Spleen (tissue), 11 donors: Measurements from ENCODE around the gene TERT. TPM values are rescaled to one million over a fixed set of nuclear protein-coding genes. Genes with fewer than 3 reads are reported as not detected.

Experiments
- DNase-seq: peaks from one replicate; pipeline ENCODE4 v3.0.0-alpha.2; 2020
- H3K27ac ChIP-seq, 8 donors: fragments of 200-600 bp; sonication (generic) in 7 of 8; 1 replicate in 4 of 8; 2 replicates in 4 of 8; pipeline versions ENCODE4 v1.5.0 to v1.8.0; 2016 to 2021; ENCODE audit warnings: inconsistent platforms in 4 of 8, mild to moderate bottlenecking in 4 of 8, moderate library complexity in 1 of 8
- H3K27me3 ChIP-seq, 7 donors: fragments of 200-600 bp; sonication (generic) in 6 of 7; replicated peaks in 1 of 7; 1 replicate in 4 of 7; 2 replicates in 3 of 7; pipeline versions ENCODE4 v1.5.0 to v1.8.0; 2016 to 2021; ENCODE audit warnings: inconsistent platforms in 3 of 7, mild to moderate bottlenecking in 1 of 7
- H3K36me3 ChIP-seq, 6 donors: fragments of 200-600 bp; sonication (generic) in 5 of 6; 1 replicate in 4 of 6; 2 replicates in 2 of 6; pipeline versions ENCODE4 v1.5.0 to v1.8.0; 2016 to 2021; ENCODE audit warnings: inconsistent platforms in 2 of 6
- H3K4me1 ChIP-seq, 6 donors: fragments of 200-600 bp; sonication (generic) in 5 of 6; 1 replicate in 3 of 6; 2 replicates in 3 of 6; pipeline versions ENCODE4 v1.5.0 to v1.8.0; 2016 to 2021; ENCODE audit warnings: inconsistent platforms in 3 of 6
- H3K4me3 ChIP-seq, 8 donors: fragments of 200-600 bp; sonication (generic) in 7 of 8; 1 replicate in 4 of 8; 2 replicates in 4 of 8; pipeline versions ENCODE4 v1.5.0 to v1.8.0; 2016 to 2021; ENCODE audit warnings: inconsistent platforms in 4 of 8, mild to moderate bottlenecking in 4 of 8, moderate library complexity in 2 of 8
- H3K9me3 ChIP-seq, 8 donors: fragments of 200-600 bp; sonication (generic) in 7 of 8; 1 replicate in 4 of 8; 2 replicates in 4 of 8; pipeline versions ENCODE4 v1.5.0 to v1.8.0; 2016 to 2021; ENCODE audit warnings: inconsistent platforms in 4 of 8
- CTCF ChIP-seq, 11 experiments: fragments of 200-600 bp in 7 of 11; fragments of 450-650 bp in 4 of 11; sonication (generic) in 4 of 11; IDR thresholded peaks in 8 of 11; conservative IDR thresholded peaks in 3 of 11; 1 replicate in 7 of 11; 2 replicates in 4 of 11; pipeline versions ENCODE4 v1.4.0 to v1.8.0; 2016 to 2021; ENCODE audit warnings: antibody characterized with exemption in 11 of 11, inconsistent platforms in 4 of 11, mild to moderate bottlenecking in 1 of 11
- POLR2A ChIP-seq, 3 donors: fragments of 450-650 bp; IDR thresholded peaks; one replicate each; pipeline ENCODE4 v1.5.1; 2017; ENCODE audit warnings: antibody characterized with exemption in 3 of 3, mild to moderate bottlenecking in 1 of 3
- POLR2AphosphoS5 ChIP-seq, 3 donors: sonication (generic); formaldehyde crosslinking; IDR thresholded peaks; one replicate each; pipeline ENCODE4 v1.5.1; 2017; ENCODE audit warnings: antibody characterized with exemption in 3 of 3
- WGBS, 5 donors: extraction: QIAGEN DNeasy Blood & Tissue Kit in 3 of 5; methylation state at CpG; one replicate each; pipeline versions ENCODE4 v1.1.5 to v1.1.7; 2013 to 2018; 5-methylcytosine and 5-hydroxymethylcytosine counted together
- intact Hi-C: fragments of 100-400 bp; cut with DNase I; formaldehyde crosslinking; loops from one replicate; pipeline ENCODE4 v1.15.0; 2023; ENCODE audit warnings: low total_unique reads
- microRNA-seq, 3 donors: library from miRNA; unstranded; fragments of <30 nt; microRNA quantifications; one replicate each; pipeline versions ENCODE4 to v1.1.0, GENCODE V29; 2019 to 2020
- polyA plus RNA-seq, 3 donors: library from polyadenylated mRNA; stranded (reverse); fragments of 200-250 nt; gene quantifications; one replicate each; pipeline ENCODE4 v1.2.1, GENCODE V29; 2013
- small RNA-seq, 4 donors: library from RNA; depleted of rRNA; stranded (forward); fragments of <200 nt; gene quantifications; one replicate each; pipeline ENCODE3, GENCODE V24; 2016
- total RNA-seq, 7 donors: library from RNA; depleted of rRNA in 3 of 7; stranded (reverse); fragments of >200 nt in 3 of 7; fragmentation: NEBNext Ultra II Directional in 4 of 7; extraction: Animal tissue kit (Norgen Biotek cat#: 25700) in 4 of 7; gene quantifications; one replicate each; pipeline versions ENCODE4 v1.1.0 to v1.2.1, GENCODE V29; 2016 to 2021
- donor health status: healthy with polysubstance abuse.
- donor health status: DM: no; HTN: no; CAD: no; lungs with moderate emphysema.
- donor health status: DM: no; HTN: no; CAD: no.
- donor health status: Bipolar disorder and iron deficiency.
- donor health status: healthy.
- donor health status: DM: no; HTN: no; CAD: no.
- donor health status: DM: yes; HTN: yes; CAD: no.

Gene TERT
- total and polyA plus RNA-seq, 10 donors, result 0.09 to 5.3 (median 0.40) TPM; not detected in 2

GRCh38 chr5:1203968-1204692, 90.7 kb downstream of the TERT start:
- H3K36me3 ChIP-seq, result no peaks in the 10 kb centered on the region
- H3K4me3 ChIP-seq, result no peak overlapping the region
- DNase-seq, result no peak
- no peaks in the 10 kb centered on the region for H3K9me3 ChIP-seq
- intact Hi-C loops, result no loop called here
- 75 to 83% (median 76%) methylated on average over 18 to 25 of the region's 25 CpGs for WGBS, 5 donors
- H3K27me3 ChIP-seq, result peaks cover 0 to 91% (median 6%) of the 10 kb centered on the region in 7 donors
- TF ChIP-seq POLR2A (IDR thresholded peaks at IDR 0.05) (no peak), CTCF (IDR thresholded peaks at IDR 0.05 in 8 of 11, conservative IDR thresholded peaks at IDR 0.05 in 3 of 11) (no peak), POLR2AphosphoS5 (IDR thresholded peaks at IDR 0.05) (no peak)
- no peak overlapping the region for H3K27ac ChIP-seq
- peaks cover 0 to 11% (median 0%) of the 10 kb centered on the region in 6 donors for H3K4me1 ChIP-seq

DNA sequence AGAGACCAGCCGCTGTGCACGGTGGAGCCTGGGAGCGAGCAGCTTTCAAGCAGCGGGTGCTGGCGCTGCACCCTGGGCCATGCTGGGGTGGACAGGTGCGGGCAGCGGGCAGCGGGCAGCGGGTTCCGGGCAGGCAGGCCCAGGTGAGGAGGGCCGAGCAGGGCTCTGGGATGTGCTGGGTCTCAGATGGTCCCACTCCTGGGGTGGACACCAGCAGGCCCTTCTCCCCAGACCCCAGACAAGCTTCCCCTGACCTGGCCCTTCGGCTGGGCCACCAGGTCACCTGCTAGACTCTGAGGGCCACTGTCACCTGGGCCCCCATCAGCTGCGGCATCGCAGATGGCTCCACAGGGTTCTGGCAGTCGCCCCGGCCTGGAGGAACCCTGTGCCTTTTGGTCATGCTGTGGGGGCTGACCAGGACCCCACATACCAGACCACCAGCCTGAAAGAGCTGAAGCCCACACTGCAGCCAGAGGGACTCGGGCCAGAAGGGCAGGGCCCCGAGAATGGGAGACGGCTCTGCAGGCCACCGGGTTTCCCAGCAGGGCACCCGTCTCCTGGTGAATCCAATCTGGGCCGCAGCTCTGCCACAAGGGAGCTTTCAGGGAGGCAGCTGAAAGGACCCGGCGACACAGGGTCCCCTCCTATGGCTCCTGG, 91.4 kb downstream of the TERT start:
- no peaks in the 10 kb centered on the region for H3K36me3 ChIP-seq
- H3K27ac ChIP-seq, result no peak overlapping the region
- intact Hi-C loops, result no loop called here
- H3K9me3 ChIP-seq, result no peaks in the 10 kb centered on the region
- no peak overlapping the region for H3K4me3 ChIP-seq
- peaks cover 0 to 11% (median 0%) of the 10 kb centered on the region in 6 donors for H3K4me1 ChIP-seq
- WGBS, 5 donors, result 85 to 90% (median 86%) methylated on average over 11 to 24 of the region's 24 CpGs
- TF ChIP-seq CTCF (IDR thresholded peaks at IDR 0.05 in 8 of 11, conservative IDR thresholded peaks at IDR 0.05 in 3 of 11) (no peak), POLR2A (IDR thresholded peaks at IDR 0.05) (no peak), POLR2AphosphoS5 (IDR thresholded peaks at IDR 0.05) (no peak)
- DNase-seq, result no peak
- peaks cover 0 to 93% (median 6%) of the 10 kb centered on the region in 7 donors for H3K27me3 ChIP-seq

Small RNA genes within 50 kb of the gene (microRNA-seq; reads per million reads assigned to microRNA genes)
- 0 to 0.35 (median 0) reads per million in 3 donors for gene MIR4457

Small RNA genes within 50 kb of the gene (small RNA-seq; reads per million reads assigned to genes)
- 0 reads per million in 4 donors for gene MIR4457

Other genes starting within 250 kb of the TERT start
- gene SLC12A7, start 183.0 kb downstream of the TERT start, total RNA-seq, result 100 to 1,000 TPM in 2 of 7 donors, 10 to 100 TPM in 5; 40.4 to 120 (median 78.6) TPM
- 10 to 100 TPM in 2 of 3 donors, 1 to 10 TPM in 1; 8.6 to 27.0 (median 15.4) TPM for gene SLC12A7, start 183.0 kb downstream of the TERT start, polyA plus RNA-seq
- under 1 TPM in 1 of 7 donors, not detected in 6; 0.50 TPM for gene SLC6A19, start 93.5 kb downstream of the TERT start, total RNA-seq
- under 1 TPM in 1 of 3 donors, not detected in 2; under 0.01 TPM for gene SLC6A19, start 93.5 kb downstream of the TERT start, polyA plus RNA-seq
- gene SLC6A18, start 69.7 kb downstream of the TERT start, total RNA-seq, result not detected
- not detected for gene SLC6A18, start 69.7 kb downstream of the TERT start, polyA plus RNA-seq
- 100 to 1,000 TPM in 3 of 7 donors, 10 to 100 TPM in 4; 87.2 to 118 (median 99.9) TPM for gene CLPTM1L, start 50.0 kb upstream of the TERT start, total RNA-seq
- gene CLPTM1L, start 50.0 kb upstream of the TERT start, polyA plus RNA-seq, result 10 to 100 TPM; 39.7 to 55.6 (median 45.1) TPM
- under 1 TPM in 3 of 7 donors, not detected in 4; 0.09 to 0.27 (median 0.18) TPM for gene SLC6A3, start 150.4 kb upstream of the TERT start, total RNA-seq
- gene SLC6A3, start 150.4 kb upstream of the TERT start, polyA plus RNA-seq, result under 1 TPM; 0.02 to 0.06 (median 0.03) TPM
- gene LPCAT1, start 228.9 kb upstream of the TERT start, total RNA-seq, result 100 to 1,000 TPM; 126 to 322 (median 223) TPM
- gene LPCAT1, start 228.9 kb upstream of the TERT start, polyA plus RNA-seq, result 100 to 1,000 TPM in 1 of 3 donors, 10 to 100 TPM in 2; 52.2 to 123 (median 94.8) TPM